ENCODE results near the gene ARR3.

DNA sequence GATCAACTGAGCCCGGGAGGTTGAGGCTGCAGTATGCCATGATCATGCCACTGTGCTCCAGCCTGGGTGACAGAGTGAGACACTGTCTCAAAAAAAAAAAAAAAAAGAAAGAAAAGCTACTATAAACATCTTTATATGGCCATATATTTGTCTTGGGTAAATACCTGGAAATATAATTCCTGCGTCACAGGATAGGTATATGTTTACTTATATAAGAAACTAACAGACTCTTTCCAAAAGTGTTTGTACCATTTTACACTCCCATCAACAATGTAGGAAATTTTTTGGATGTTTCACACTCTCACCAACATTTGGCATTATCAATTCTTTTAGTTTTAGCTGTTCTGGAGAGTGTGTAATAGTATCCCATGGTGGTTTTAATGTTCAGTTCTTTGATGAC, 20.9 kb upstream of the ARR3 start:
- TF ChIP-seq POLR2A (IDR thresholded peaks at IDR 0.05): no peak
- TF ChIP-seq, protein P1, sequence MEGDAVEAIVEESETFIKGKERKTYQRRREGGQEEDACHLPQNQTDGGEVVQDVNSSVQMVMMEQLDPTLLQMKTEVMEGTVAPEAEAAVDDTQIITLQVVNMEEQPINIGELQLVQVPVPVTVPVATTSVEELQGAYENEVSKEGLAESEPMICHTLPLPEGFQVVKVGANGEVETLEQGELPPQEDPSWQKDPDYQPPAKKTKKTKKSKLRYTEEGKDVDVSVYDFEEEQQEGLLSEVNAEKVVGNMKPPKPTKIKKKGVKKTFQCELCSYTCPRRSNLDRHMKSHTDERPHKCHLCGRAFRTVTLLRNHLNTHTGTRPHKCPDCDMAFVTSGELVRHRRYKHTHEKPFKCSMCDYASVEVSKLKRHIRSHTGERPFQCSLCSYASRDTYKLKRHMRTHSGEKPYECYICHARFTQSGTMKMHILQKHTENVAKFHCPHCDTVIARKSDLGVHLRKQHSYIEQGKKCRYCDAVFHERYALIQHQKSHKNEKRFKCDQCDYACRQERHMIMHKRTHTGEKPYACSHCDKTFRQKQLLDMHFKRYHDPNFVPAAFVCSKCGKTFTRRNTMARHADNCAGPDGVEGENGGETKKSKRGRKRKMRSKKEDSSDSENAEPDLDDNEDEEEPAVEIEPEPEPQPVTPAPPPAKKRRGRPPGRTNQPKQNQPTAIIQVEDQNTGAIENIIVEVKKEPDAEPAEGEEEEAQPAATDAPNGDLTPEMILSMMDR (IDR thresholded peaks at IDR 0.05): no peak
